NCI-H82 treated with DMSO at 0.1 percent for 48 hours (cell line): ENCODE results near the gene MAP7.

Experiments used
- DNase-seq: peaks from one replicate; lab custom pipeline; 2025; ENCODE audit not compliant: unreplicated experiment; lab: John Stamatoyannopoulos, UW

The MAP7 gene

DNA sequence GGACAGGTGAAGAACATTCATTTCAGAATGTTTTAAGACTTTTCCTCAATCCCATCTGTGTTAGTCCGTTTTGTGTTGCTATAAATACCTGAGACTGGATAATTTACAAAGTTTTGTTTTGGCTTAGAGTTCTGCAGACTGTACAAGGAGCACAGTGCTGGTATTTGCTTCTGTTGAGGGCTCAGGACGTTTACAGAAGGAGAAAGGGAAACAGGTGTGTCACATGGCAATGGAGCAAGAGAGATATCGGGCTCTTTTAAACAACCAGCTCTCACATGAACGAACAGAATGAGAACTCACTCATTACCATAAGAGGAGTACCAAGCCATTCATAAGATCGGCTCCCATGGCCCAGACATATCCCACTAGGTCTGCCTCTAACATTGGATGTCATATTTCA lies 16.7 kb downstream of the MAP7 start:
- DNase-seq: no peak

- no peak for DNase-seq
Measured at GRCh38 chr6:136532030-136532429, 18.2 kb downstream of the MAP7 start.

GRCh38 chr6:136529710-136530109 lies 20.5 kb downstream of the MAP7 start:
- no peak for DNase-seq

DNA sequence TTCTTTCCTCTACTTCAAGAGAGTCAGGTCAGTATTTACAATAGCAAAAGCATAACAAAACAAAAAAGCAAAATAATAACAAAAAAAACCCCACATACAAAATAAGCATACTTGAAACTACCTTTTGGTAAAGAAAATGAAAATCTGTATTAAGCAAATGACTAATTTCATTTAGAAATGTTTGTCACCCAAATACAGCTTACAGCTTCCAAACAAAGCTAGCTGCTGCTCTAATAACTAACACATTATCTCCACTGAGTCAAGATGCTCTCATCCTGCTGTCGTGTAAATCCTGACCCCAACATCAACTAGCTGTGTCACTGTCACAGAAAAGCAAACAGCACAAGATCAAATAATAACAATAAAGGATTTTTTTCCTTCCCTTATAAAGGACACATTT lies 21.7 kb downstream of the MAP7 start:
- DNase-seq: no peak

GRCh38 chr6:136527831-136528230 lies 22.4 kb downstream of the MAP7 start:
- no peak for DNase-seq

DNA sequence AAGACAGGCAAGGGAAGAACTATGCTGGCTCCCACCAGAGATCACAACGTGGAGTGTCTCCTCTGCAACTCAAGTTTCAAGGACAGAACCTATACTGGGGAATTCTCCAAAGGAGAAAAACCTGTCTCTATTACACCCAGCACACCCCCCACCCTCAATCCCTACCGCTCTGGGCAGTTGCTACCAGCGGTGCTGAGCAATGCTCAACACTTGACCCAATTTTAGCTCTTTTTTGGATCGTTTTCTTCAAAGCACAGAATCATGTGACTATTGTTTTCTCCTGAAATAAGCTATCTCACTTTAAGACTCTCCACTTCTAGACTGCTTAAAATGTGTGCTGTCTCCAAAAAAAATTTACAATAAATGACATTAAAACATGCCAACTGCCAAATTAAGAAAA lies 23.3 kb downstream of the MAP7 start:
- DNase-seq: no peak

DNA sequence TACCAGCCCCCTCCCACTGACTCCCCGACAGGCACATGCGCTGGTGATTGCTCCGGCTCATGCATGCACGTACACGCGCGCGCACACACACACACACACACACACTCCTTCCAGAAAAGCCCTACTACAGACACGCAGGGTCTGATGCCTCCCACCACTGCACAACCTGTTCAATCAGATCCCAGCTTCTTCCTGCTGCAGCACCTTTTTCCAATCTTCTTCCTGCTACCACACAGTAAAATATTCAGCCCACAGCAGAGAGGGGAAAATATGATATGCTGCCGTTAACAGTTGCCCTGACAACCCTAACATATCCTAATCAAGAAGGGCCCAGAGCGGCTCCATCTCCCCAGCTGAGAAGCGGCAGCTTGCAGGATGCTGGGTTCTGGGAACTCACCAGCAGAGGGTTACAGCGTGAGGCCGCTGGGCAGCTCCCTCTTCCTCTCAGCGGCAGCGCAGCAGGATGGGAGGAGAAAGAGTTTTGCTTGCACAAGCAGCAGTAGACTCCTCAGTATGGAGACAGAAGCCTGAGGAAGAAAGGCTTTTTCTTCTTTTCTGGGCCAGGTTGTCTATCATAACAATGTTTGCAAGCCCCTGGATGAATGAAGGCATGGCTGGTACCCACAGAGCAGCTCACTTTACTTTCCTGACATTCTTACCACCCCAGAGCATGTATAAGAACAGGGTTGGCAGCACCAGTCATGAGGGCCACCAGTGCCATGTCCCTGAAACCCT lies 23.9 kb downstream of the MAP7 start:
- DNase-seq: no peak

DNA sequence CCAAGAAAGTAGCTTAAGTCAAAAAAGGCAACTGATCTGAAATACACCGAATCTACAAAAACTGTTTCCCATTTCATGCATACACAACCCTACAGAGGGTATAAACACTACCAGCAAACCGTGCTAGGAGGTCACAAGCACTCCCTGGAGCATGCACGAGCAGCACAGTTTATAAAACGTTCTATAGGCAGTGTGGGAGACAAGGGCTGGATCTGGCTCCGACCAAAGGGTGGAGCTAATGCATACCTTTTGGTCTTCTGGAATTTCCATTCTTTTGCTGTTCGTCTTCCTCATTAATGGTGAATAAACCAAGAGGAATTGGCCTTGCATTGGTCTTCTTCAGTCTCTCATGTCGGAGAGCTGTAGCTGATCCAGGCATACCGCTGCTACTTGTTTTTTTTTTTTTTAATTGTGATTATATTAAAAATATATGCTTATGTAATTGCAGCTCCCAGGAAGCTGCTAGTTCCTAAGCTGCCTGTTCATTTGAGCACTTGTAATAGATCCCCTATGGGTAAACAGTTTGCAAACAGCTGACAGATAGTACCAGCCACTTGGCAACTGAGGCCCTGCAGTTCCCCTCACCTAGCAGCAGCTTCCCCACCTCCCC lies 24.5 kb downstream of the MAP7 start:
- DNase-seq: no peak

- no peak for DNase-seq
Measured at GRCh38 chr6:136524936-136525413, 25.2 kb downstream of the MAP7 start.

- DNase-seq: no peak
Measured at GRCh38 chr6:136524339-136524935, 25.8 kb downstream of the MAP7 start.

DNA sequence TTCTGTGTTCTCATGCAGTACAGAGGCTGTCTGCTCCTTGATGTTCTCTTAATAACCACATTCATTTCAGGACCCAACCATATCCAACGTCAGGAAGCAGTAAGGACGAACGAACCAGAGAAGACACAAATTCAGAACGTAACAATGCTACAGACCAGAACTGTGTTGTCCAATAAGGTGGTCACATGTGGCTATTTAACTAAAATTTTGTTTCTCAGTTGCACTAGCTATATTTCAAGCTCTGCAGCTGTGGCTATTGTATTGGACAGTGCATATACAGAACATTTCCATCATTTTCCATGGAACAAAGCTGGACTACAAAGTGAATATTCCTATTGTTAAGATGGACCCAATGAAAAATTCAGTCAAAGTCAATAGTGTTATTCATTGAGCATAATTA lies 27.0 kb downstream of the MAP7 start:
- DNase-seq: no peak

- DNase-seq: no peak
Measured at GRCh38 chr6:136522636-136523035, 27.6 kb downstream of the MAP7 start.

GRCh38 chr6:136521911-136522310 lies 28.3 kb downstream of the MAP7 start:
- no peak for DNase-seq

- no peak for DNase-seq
Measured at GRCh38 chr6:136521427-136521826, 28.8 kb downstream of the MAP7 start.

GRCh38 chr6:136520517-136520916 lies 29.7 kb downstream of the MAP7 start:
- no peak for DNase-seq

GRCh38 chr6:136517582-136517981 lies 32.6 kb downstream of the MAP7 start:
- no peak for DNase-seq

GRCh38 chr6:136517002-136517401 lies 33.2 kb downstream of the MAP7 start:
- DNase-seq: no peak

DNA sequence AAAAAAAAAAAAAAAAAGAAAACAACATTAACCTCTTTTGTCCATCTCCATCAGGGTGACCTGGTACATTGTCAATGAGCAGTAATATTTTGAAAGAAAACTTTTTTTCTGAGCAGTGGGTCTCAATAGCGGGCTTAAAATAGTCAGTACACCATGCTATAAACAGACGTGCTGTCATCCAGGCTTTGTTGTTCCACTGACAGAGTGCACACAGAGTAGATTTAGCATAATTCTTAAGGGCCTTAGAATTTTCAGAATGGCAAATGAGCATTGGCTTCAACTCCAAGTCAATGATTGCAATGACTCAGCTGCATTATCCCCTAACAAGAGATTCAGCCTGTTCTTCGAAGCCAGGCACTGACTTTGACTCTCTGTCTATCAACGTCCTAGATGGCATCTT lies 35.6 kb downstream of the MAP7 start:
- DNase-seq: no peak

DNA sequence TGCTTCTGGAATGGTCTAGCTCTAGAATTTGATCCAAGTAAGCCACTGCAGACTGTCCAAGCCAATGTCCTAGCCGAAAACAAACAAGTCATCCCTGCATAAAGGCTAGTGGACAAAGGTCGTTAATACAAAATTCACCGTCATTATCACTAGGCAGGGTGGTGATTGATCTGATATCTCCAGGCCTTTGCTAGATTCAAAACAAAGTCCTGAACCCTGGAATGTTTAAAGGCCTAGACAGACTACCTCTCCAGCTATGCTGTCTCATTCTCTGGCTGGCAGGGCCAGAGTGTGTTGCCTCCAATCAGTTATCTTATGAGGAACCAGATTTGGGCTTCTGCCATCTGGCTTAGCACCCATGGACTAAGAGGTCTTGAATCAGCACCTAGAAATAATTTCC lies 38.3 kb downstream of the MAP7 start:
- no peak for DNase-seq

- no peak for DNase-seq
Measured at GRCh38 chr6:136511397-136511796, 38.8 kb downstream of the MAP7 start.

DNA sequence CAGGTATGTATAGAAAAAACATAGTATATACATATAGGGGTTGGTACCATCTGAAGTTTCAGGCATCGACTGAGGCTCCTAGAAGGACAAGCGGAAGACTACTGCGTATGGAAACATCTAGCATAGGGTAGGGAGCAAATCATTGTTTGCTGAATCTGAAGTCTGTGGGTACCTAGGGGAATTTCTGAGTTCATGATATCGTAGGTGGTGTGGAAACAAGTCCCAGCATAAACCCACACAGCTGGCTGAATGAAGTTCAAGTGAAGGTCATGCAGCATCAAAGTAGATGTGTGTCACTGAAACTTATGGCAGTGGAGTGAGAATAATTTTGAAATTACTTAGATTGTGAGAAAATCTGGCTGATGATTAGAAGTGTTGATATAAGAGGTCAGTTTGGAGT lies 39.4 kb downstream of the MAP7 start:
- no peak for DNase-seq

- DNase-seq: no peak
Measured at GRCh38 chr6:136510299-136510698, 39.9 kb downstream of the MAP7 start.
